ENCODE results near the gene IRF4.

IRF4 gene

GRCh38 chr6:389622-390021 lies 1.9 kb upstream of the IRF4 start:
- intact Hi-C loops (cut with DNase I; ENCODE audit: low total_unique reads): no loop called here
- Histone ChIP-seq H3K4me1 (peaks cover 0 to 32% (median 29%) of the 10 kb centered on the region in 4 donors), H3K27me3 (peaks cover 0 to 75% of the 10 kb centered on the region in 2 donors), H3K36me3 (no peaks in the 10 kb centered on the region), H3K27ac (no peak overlapping the region), H3K4me3 (no peak overlapping the region), H3K9me3 (no peaks in the 10 kb centered on the region)
- no peak for DNase-seq
- TF ChIP-seq CTCF (IDR thresholded peaks at IDR 0.05): no peak

- H3K36me3 ChIP-seq: no peaks in the 10 kb centered on the region
- DNase-seq: no peak
- TF ChIP-seq CTCF (IDR thresholded peaks at IDR 0.05): no peak
- peaks cover 0 to 78% of the 10 kb centered on the region in 2 donors for H3K27me3 ChIP-seq
- H3K27ac ChIP-seq: no peak overlapping the region
- no peaks in the 10 kb centered on the region for H3K9me3 ChIP-seq
- intact Hi-C loops (cut with DNase I; ENCODE audit: low total_unique reads): no loop called here
- peak overlapping the region; percentile 34 to 47 for H3K4me3 ChIP-seq
- H3K4me1 ChIP-seq: peaks cover 0 to 32% (median 29%) of the 10 kb centered on the region in 4 donors
These were observed 516 bp upstream of the IRF4 start for GRCh38 chr6:390914-391558.

- H3K4me1 ChIP-seq: peaks cover 0 to 32% (median 29%) of the 10 kb centered on the region in 4 donors
- no peak for DNase-seq
- H3K27ac ChIP-seq: no peak overlapping the region
- intact Hi-C loops (cut with DNase I; ENCODE audit: low total_unique reads): no loop called here
- H3K9me3 ChIP-seq: no peaks in the 10 kb centered on the region
- no peak for TF ChIP-seq CTCF (IDR thresholded peaks at IDR 0.05)
- no peaks in the 10 kb centered on the region for H3K36me3 ChIP-seq
- H3K4me3 ChIP-seq: peak overlapping the region; percentile 34 to 47
- H3K27me3 ChIP-seq: peaks cover 0 to 73% of the 10 kb centered on the region in 2 donors
These were observed 1.2 kb downstream of the IRF4 start for GRCh38 chr6:392441-393390.

- H3K36me3 ChIP-seq: no peaks in the 10 kb centered on the region
- peaks cover 0 to 32% (median 29%) of the 10 kb centered on the region in 4 donors for H3K4me1 ChIP-seq
- H3K27me3 ChIP-seq: peaks cover 0 to 68% of the 10 kb centered on the region in 2 donors
- H3K4me3 ChIP-seq: peak overlapping the region; percentile 34 to 47
- no peak for TF ChIP-seq CTCF (IDR thresholded peaks at IDR 0.05)
- DNase-seq: no peak
- no peak overlapping the region for H3K27ac ChIP-seq
- no peaks in the 10 kb centered on the region for H3K9me3 ChIP-seq
- intact Hi-C loops (cut with DNase I; ENCODE audit: low total_unique reads): no loop called here
These were observed 2.1 kb downstream of the IRF4 start for GRCh38 chr6:393391-394221.

- Histone ChIP-seq H3K4me1 (peaks cover 0 to 32% (median 29%) of the 10 kb centered on the region in 4 donors), H3K9me3 (no peaks in the 10 kb centered on the region), H3K36me3 (no peaks in the 10 kb centered on the region), H3K4me3 (no peak overlapping the region), H3K27ac (no peak overlapping the region), H3K27me3 (peaks cover 0 to 62% of the 10 kb centered on the region in 2 donors)
- no peak for DNase-seq
- TF ChIP-seq CTCF (IDR thresholded peaks at IDR 0.05): no peak
- intact Hi-C loops (cut with DNase I; ENCODE audit: low total_unique reads): no loop called here
These were observed 3.2 kb downstream of the IRF4 start for GRCh38 chr6:394641-395289.
